Naive B cell (primary cell): ENCODE data around the gene NTS. TPM values are rescaled to one million over a fixed set of nuclear protein-coding genes. Genes with fewer than 3 reads are reported as not detected.

ENCODE experiments used
- ATAC-seq, 2 donors: fragments of 150-1000 bp; cut with Tn5 transposase; 2 replicates each; pipeline ENCODE4 v1.10.0; 2021; ENCODE audit warnings: low read depth in 2 of 2, mild to moderate bottlenecking in 2 of 2, moderate library complexity in 2 of 2
- DNase-seq: peaks from one replicate; pipeline ENCODE4 v3.0.0; 2022
- H3K27ac Mint-ChIP-seq, 6 donors: one replicate each; pipeline ENCODE4 v1.8.0; 2020 to 2022; ENCODE audit warnings: mild to moderate bottlenecking in 6 of 6, mixed read lengths in 6 of 6, moderate library complexity in 5 of 6, inconsistent platforms in 2 of 6
- H3K27me3 Mint-ChIP-seq, 3 donors: one replicate each; pipeline ENCODE4 v1.8.0; 2021 to 2022; ENCODE audit warnings: mixed read lengths in 3 of 3, mild to moderate bottlenecking in 1 of 3
- H3K36me3 Mint-ChIP-seq, 2 donors: one replicate each; pipeline ENCODE4 v1.8.0; 2020 to 2022; ENCODE audit warnings: mixed read lengths in 2 of 2, inconsistent platforms in 1 of 2, mild to moderate bottlenecking in 1 of 2
- H3K4me1 Mint-ChIP-seq, 3 donors: one replicate each; pipeline ENCODE4 v1.8.0; 2020 to 2022; ENCODE audit warnings: mixed read lengths in 3 of 3, inconsistent platforms in 1 of 3, mild to moderate bottlenecking in 1 of 3, moderate library complexity in 1 of 3
- H3K4me3 Mint-ChIP-seq, 8 donors: one replicate each; pipeline ENCODE4 v1.8.0; 2020 to 2022; ENCODE audit warnings: mild to moderate bottlenecking in 8 of 8, mixed read lengths in 8 of 8, moderate library complexity in 8 of 8, inconsistent platforms in 2 of 8
- H3K9me3 Mint-ChIP-seq, 7 donors: one replicate each; pipeline ENCODE4 v1.8.0; 2020 to 2022; ENCODE audit warnings: mixed read lengths in 7 of 7, mild to moderate bottlenecking in 5 of 7, inconsistent platforms in 2 of 7, moderate library complexity in 1 of 7
- polyA plus RNA-seq, 6 donors: library from polyadenylated mRNA; unstranded; fragments of 300-500 nt; fragmentation: Illumina TruSeq; gene quantifications; one replicate each; pipeline ENCODE4 v1.2.3, GENCODE V29; 2021; ENCODE audit warnings: low read depth in 6 of 6

The NTS gene
- polyA plus RNA-seq, 6 donors from 2014 or later = not detected

DNA sequence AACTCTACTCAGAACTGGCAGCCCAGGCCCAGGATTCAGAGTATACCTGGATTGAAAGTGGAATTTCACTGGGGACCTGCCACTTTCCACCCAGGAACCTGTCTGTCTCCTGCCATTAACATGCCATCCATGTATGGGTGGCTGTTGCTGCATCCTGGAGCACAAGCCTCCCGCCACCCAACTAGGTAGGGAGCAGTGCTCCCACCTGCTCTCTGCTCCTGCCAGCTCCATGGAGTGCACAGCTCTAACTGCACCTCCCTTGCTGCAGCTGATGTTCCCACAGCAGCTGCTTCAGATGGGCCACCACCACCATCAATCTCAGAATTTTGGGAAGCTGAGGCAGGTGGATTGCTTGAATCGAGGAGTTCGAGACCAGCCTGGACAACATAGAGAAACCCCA, 17.1 kb upstream of the NTS start:
- Mint-ChIP-seq H3K4me3 (no peak overlapping the region), H3K27me3 (peaks cover 0 to 4% (median 0%) of the 10 kb centered on the region in 3 donors), H3K9me3 (peaks cover 0 to 6% (median 3%) of the 10 kb centered on the region in 7 donors), H3K4me1 (no peaks in the 10 kb centered on the region), H3K36me3 (no peaks in the 10 kb centered on the region), H3K27ac (no peak overlapping the region)
- DNase-seq = no peak
- ATAC-seq = no peak

DNA sequence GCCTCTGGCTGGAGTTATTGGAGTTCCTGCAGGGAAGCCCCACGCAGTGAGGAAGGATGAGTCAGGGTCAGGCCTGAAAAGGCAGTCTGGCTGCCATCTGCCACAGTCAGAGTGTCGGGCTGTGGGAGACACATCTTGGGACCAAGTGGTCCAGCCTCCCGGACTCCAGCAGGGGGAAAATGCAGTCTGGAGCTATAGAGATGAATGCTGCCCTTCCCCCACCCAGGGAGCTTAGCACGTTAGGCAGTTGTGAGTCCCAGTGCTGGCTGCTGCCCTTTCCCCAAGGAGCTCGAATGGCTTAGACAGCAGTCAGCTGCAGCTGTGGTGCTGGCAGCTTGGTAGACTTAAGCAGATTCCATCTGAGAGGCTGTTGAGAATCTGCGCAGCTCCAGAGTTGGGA, 8.2 kb upstream of the NTS start:
- Mint-ChIP-seq H3K36me3 (no peaks in the 10 kb centered on the region), H3K27me3 (no peaks in the 10 kb centered on the region), H3K27ac (no peak overlapping the region), H3K9me3 (peaks cover 0 to 3% (median 0%) of the 10 kb centered on the region in 7 donors), H3K4me3 (no peak overlapping the region), H3K4me1 (no peaks in the 10 kb centered on the region)
- no peak for DNase-seq
- no peak for ATAC-seq

DNA sequence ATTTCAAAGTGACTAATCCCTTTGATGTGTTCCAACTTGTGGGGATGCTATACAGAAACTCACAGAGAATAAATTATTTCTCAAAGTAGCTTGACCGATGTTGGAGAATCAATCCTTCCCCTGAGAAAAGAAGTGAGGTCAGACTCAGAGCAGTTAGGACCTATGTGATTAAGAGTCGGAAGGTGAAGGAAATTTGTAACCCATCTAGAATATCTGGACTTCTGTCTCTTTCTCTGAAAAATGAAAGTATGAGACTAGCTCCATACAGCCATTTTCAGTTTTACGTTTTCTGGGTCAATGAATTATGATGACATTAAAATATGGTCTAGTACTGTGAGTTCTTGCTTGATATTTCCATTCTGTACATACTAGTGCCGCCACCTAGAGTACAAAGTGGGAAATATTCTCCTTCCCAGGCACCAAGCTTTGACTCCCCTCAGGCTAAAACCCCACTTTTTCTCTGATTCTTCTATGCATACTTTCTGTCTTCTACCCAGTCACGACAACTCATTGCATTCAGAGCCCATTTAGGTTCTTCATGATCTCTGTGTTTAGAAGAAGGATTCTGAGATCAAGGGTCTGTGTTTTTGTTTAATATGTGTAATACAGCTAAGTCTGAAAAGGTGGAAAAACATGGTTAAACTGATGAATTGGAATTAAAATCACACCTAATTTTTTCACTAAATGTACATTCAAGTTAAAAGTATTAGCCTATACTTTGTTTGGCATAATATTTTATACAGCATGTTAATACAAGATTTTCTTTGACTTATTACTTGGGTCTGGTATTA, 6.9 kb upstream of the NTS start:
- Mint-ChIP-seq H3K4me3 (no peak overlapping the region), H3K27me3 (no peaks in the 10 kb centered on the region), H3K4me1 (no peaks in the 10 kb centered on the region), H3K36me3 (no peaks in the 10 kb centered on the region), H3K27ac (no peak overlapping the region), H3K9me3 (peaks cover 0 to 2% (median 0%) of the 10 kb centered on the region in 7 donors)
- DNase-seq (no peak), ATAC-seq (no peak)

DNA sequence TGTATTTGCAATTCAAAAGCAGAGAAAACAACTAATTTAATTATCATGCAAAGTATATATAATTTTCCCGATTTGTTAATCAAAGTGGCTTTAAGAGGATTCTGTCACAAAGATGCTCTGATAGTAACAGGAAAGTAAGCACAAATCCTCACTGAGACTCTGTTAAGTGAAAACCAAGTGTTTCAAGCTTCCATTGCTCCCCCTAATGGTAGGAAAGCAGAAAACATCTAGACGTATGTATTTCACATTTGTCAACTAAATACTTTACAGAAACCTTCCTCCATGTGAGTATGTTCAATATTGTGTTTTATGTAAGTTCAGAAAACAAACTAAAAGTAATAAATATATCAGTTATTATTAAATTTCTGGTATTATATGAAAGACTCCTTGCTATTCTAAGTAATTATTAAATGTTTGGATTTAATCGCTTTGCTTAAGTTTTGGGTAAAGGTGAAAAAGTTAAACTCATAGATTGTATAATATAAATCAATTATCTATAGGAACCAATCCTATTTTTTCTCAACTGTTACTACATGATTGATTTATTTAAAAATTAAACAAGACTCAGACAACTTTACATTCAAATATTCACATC, 1.5 kb upstream of the NTS start:
- DNase-seq (peak; percentile 7), ATAC-seq (peak in 1 of 2 donors; percentile 35)
- Mint-ChIP-seq H3K27ac (no peak overlapping the region), H3K4me3 (no peak overlapping the region), H3K9me3 (no peaks in the 10 kb centered on the region), H3K36me3 (no peaks in the 10 kb centered on the region), H3K27me3 (no peaks in the 10 kb centered on the region), H3K4me1 (peaks cover 0 to 4% (median 0%) of the 10 kb centered on the region in 3 donors)

DNA sequence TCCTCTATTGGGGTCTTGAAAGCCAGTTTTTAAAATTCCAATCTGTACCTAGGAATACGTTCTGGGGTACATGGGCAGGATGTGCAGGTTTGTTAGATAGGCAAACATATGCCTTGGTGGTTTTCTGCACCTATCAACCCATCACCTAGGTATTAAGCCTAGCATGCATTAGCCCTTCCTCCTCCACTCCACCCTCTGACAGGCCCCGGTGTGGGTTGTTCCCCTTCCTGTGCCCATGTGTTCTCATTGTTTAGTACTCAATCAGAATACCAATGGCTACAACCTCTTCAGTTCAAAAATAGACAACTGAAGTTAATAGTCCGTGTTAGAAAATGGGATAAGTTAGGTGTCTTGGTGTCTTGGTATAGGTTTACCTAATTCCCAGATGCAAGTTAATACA, 3.4 kb downstream of the NTS start:
- Mint-ChIP-seq H3K4me3 (no peak overlapping the region), H3K9me3 (no peaks in the 10 kb centered on the region), H3K4me1 (peaks cover 0 to 4% (median 0%) of the 10 kb centered on the region in 3 donors), H3K27me3 (no peaks in the 10 kb centered on the region), H3K36me3 (no peaks in the 10 kb centered on the region), H3K27ac (peak overlapping the region in 1 of 6 donors; percentile 6)
- DNase-seq = no peak
- no peak for ATAC-seq

DNA sequence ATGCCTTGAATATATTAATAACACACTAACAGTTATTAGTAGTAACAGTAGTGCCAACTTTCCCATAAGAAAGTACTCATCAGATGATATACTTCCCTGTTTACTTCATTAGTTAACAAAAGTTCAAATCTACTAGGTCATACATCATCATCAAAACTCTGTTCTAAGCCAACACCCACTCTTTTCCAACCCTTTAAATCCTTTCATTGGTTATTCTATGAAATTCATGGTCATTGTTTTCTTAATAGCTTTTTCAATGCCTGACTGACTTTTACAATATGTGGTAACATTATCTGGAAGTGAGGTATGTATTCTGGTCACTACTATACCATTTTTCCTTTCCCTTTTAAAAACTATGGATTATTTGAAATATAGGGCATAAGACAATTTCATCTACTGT, 9.7 kb downstream of the NTS start:
- H3K4me1 Mint-ChIP-seq = no peaks in the 10 kb centered on the region
- H3K4me3 Mint-ChIP-seq = no peak overlapping the region
- no peaks in the 10 kb centered on the region for H3K9me3 Mint-ChIP-seq
- H3K27me3 Mint-ChIP-seq = peaks cover 0 to 4% (median 0%) of the 10 kb centered on the region in 3 donors
- H3K36me3 Mint-ChIP-seq = no peaks in the 10 kb centered on the region
- no peak overlapping the region for H3K27ac Mint-ChIP-seq
- no peak for ATAC-seq
- DNase-seq = no peak

DNA sequence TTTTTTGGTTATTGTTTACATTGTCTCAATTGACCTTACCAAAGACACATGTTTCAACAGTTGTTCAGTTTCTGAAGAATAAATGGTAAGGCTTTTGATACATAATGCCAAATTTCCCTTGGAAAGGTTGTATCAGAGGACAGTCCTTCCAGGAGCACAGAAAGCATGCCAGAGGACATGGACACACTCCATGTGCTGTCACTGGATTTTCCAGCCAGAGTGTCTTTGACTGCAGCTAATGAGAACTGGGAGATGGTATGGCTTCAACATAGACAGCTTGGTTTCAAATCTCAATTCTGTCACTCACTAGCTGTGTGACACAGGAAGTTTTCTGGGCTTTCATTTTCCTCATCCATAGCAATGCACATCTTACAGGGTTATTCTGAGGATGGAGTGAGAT, 20.6 kb downstream of the NTS start:
- DNase-seq (no peak), ATAC-seq (no peak)
- Mint-ChIP-seq H3K4me3 (no peak overlapping the region), H3K36me3 (no peaks in the 10 kb centered on the region), H3K27me3 (peaks cover 0 to 4% (median 0%) of the 10 kb centered on the region in 3 donors), H3K27ac (no peak overlapping the region), H3K4me1 (no peaks in the 10 kb centered on the region), H3K9me3 (peaks cover 0 to 2% (median 0%) of the 10 kb centered on the region in 7 donors)

DNA sequence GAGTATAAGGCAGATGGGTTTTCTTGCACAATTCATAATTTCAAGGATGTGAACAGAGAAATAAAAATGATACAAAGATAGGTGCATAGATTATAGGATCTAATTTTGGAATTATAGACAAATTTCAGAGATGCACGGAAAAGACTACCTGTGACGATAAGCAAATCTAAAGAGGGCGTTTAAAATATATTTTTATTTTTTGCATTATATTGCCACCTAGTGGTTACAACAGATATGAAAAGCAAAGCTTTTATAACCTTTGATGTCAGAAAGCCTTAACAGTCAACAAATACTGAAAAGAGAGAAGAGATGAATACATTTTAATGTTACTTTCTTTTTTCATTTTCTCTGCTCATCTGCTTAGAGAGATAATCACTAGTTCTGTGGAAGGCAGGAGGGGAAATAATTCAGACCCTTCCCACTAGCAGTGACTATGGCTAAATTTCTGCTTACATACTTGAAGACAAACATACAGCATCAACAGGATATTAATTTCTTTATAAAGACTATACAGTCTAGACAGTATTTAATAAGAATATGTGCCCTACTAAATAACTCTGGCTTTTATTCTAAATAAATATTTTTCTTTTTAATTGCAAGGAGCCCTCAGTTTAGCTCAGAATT, 46.3 kb downstream of the NTS start:
- Mint-ChIP-seq H3K27me3 (no peaks in the 10 kb centered on the region), H3K4me1 (no peaks in the 10 kb centered on the region), H3K36me3 (no peaks in the 10 kb centered on the region), H3K4me3 (no peak overlapping the region), H3K9me3 (peaks cover 0 to 2% (median 0%) of the 10 kb centered on the region in 7 donors), H3K27ac (no peak overlapping the region)
- DNase-seq (no peak), ATAC-seq (no peak)

DNA sequence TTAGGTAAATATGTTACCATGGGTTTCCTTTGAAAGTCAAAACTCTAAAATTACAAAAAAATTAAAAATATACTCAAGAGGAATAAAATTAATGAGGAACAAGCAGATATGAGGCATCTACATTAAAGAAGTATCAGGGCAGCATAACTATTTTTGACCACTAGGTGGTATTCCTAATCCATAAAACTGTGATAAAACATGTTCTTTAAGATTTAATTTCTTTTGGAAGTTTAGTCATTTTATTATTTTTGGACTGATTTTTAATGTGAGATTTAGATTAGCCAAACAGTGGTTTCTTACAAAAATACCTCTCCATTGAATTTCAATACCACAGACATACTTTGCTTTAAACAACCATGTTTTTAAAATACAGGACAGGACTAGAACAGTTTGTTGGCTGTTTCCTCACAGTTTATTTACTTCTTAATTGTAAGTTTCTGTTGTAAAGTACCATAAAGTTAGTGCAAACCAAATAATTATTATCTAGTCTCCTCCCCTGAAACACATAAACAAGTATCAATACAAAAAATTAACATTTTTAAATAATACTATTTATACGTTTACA, 49.8 kb downstream of the NTS start:
- ATAC-seq (no peak), DNase-seq (no peak)
- Mint-ChIP-seq H3K27me3 (no peaks in the 10 kb centered on the region), H3K36me3 (no peaks in the 10 kb centered on the region), H3K4me1 (no peaks in the 10 kb centered on the region), H3K4me3 (no peak overlapping the region), H3K9me3 (peaks cover 0 to 5% (median 2%) of the 10 kb centered on the region in 7 donors), H3K27ac (no peak overlapping the region)

DNA sequence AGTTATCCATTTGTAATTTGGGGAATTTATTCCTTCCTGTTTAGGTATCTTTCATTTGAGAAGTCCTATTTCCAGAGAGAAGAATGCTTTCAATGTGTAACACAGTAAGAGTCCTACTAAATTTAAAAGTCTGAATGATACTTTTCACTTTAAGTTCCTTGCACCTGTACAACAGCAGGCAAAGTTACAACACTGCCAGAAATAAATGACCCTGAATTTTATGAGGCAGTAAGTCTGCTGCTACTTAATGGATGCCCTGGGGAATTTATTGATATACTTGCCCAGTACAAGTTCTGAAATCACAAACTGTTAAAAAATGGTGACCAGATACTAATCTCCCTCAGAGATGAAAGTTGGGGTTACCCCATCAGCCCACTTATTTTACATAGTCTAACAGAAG, 53.1 kb downstream of the NTS start:
- Mint-ChIP-seq H3K27ac (no peak overlapping the region), H3K4me1 (no peaks in the 10 kb centered on the region), H3K27me3 (no peaks in the 10 kb centered on the region), H3K9me3 (peaks cover 0 to 5% (median 2%) of the 10 kb centered on the region in 7 donors), H3K36me3 (no peaks in the 10 kb centered on the region), H3K4me3 (no peak overlapping the region)
- ATAC-seq (no peak), DNase-seq (no peak)

Other genes starting within 250 kb of the NTS start
- not detected for gene RASSF9, start 37.9 kb upstream of the NTS start, polyA plus RNA-seq